HG03103 (cell line): Measurements from ENCODE around the gene MYLK.

Experiments
- ATAC-seq: cut with Tn5 transposase; IDR thresholded peaks from one replicate; pipeline ENCODE4 v1.9.1; 2021; ENCODE audit warnings: low read depth; ENCODE audit not compliant: unreplicated experiment

MYLK gene

DNA sequence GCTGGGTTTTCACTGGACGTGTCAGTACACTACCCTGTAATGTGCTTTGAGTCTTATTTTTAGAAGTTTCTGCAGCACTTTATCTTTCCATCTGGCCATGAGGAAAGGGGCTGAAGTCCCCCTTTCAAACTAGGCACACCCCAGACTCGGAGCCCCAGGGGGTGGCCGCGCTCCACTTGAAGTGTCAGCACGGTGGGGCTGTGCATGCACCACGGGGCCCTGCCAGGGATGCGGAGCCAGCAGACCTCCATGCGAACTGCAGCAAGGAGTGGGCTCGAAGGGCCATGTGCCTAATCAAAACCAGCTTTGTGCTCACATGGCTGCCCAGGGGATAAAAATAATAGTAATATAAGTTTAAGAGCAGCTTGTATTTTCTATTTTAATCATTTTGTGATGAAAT is 198.4 kb downstream of the MYLK start:
- ATAC-seq, result no peak

DNA sequence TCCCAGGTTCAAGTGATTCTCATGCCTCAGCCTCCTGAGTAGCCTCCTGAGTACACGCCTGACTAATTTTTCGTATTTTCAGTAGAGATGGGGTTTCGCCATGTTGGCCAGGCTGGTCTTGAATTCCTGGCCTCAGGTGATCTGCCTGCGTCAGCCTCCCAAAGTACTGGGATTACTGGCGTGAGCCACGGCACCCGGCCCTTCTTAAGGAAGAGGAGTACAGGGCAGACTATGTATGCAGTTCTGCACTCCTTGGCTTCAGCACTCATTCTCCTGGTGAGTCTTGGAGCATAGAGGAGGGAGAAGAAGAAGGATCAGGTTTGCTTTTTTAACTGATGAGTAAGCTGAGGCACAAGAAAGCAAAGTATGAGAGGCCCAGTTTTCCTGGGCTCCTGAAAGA is 199.5 kb downstream of the MYLK start:
- no peak for ATAC-seq

DNA sequence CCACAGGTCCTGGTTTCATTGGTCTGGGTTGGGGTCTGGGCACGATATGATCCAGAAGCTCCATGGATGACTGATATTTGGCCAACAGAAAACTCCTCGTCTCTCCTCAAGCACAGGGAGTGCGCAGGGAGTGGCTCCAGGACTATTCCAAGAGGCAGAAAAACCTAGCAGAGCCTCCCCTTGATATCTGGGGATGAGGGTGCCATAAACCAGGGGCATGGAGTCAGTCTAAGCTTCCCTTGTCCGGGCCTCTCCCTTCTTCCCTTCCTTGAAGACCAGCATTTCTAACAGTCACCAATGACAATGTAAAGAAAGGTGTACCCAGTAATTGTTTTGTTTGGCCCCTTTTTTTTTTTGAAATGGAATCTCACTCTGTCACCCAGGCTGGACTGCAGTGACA is 199.9 kb downstream of the MYLK start:
- ATAC-seq, result no peak

DNA sequence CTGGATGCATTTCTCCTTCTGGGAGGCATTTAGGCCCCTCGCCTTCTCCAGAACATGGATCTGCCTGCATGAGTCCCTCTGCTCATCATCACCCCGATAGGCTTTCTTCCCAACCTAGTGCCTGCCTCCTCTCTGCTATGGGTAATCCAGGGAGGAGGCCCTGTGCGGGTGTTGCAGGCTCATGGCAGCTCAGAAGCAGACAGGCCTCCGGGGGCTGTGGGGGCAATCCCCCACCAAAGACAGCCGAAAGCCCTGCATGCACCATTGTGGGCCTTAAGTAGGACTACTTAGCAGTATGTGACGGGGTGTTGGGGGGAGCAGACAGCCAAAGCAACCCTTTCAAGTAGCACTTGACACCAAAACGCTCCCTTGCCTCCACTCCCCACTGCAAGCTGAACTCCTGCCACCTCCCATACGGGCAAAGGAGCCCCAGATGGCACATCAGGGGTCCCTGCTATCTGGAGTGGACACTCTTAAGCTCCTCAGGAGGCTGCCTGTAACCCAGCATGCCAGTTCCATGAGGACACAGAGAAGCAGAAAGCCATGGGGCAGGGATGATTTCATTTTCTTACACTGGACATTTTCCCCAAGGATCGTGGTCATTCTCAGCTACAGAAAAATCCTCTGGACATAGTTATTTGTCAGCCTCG is 200.5 kb downstream of the MYLK start:
- ATAC-seq, result no peak

DNA sequence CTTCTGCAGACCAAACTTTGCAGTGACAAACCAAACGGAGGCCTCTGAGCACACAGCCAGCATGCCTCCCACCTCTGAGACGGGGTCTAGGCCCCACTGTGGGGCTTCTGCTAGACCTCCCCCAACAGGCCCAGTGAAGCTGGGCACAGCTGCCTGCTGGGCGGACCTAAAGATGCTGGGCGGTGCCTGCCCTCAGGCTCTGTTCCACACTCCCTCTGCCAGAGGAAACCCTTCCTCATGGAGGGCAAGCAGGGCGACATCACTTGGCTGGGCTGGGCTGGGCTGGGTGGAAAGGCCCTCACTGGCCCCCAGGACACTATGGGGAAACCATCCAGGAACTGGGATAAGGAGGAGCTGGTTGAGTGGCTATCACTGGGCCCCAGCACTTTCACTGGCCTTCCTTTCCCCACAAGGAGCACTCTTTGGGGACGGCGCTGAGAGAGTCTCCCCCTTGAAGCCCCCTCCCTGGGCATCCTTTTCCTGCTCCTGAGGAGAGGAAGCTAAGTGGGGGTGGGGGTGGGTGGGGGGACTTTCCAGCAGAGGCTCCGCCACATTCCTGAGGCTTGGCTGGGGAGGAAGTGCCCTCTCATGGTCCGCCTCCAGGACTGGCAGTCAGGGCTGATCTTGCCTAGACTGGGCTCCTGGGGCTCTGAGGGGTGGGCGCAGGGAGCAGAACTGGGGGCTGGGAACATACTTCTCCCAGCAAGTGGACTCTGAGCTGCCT is 201.2 kb downstream of the MYLK start:
- no peak for ATAC-seq

DNA sequence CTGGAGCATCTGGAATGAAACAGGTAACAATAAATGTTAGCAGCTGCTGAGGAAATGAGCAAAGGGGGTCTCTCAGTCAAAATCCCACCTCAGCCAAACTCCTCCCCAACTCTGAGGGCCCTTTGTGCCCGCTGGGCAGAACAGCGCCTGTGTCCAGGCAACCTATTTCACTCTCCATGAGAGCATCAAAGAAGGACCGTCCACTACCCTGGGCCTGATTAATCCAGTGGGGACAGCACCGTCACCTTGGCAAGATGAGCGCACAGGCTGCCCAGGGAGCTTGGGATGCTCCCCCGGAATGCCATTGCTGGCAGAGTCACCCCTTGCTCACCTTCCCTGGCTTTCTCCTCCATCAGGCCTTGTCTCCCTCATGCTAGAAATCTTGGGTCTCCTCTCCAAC is 201.8 kb downstream of the MYLK start:
- ATAC-seq, result no peak

DNA sequence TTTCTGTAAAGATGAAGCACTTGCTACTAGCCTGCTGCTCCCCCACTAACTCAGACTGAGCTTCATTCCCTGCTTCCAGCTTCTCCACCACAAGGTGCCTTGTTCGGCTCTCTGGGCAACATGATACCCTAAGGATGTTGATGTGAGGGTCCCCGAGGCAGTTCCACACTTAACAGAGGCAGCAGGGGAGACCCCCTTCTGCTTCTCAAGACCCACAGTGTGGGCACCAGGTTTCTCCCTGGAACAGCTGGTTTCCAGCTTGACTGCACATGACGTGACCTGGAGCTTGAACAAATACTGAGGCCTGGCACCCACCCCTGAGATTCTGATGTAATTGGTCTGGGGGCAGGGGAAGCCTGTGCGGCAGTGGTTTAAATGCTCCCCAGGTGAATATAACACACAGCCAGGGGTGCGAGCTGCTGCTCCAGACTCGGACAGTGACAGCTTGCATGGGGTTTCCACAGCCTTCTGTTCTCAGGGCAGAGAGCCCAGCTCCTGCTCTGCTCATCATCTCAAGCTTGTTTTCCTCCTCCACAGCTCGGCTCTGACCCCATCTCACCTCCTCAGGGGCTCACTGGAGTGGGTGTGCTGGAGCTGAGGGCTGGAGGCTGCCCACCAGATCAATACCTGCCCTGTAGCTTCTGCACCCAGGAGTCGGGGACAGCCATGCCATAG is 204.3 kb downstream of the MYLK start:
- ATAC-seq, result no peak

DNA sequence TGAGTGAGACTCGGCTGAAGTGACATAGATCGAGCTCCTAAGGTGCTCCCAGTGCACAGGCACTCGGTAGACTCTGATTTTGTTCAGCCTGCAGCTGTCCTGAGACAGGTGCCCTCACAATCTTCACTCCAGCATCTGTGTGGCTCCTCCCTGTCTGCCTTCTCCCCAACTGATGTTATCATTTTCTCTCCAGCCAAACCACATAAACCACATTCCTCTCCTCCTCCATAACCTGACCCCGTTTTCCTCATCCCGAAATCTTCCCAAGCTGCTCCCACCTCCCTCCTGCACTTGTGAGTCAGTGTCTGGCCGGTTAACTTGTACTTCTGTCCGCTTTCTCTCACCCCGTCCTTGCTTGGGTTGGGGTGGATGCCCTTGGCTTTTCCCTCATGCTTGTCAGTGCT is 206.0 kb downstream of the MYLK start:
- no peak for ATAC-seq

DNA sequence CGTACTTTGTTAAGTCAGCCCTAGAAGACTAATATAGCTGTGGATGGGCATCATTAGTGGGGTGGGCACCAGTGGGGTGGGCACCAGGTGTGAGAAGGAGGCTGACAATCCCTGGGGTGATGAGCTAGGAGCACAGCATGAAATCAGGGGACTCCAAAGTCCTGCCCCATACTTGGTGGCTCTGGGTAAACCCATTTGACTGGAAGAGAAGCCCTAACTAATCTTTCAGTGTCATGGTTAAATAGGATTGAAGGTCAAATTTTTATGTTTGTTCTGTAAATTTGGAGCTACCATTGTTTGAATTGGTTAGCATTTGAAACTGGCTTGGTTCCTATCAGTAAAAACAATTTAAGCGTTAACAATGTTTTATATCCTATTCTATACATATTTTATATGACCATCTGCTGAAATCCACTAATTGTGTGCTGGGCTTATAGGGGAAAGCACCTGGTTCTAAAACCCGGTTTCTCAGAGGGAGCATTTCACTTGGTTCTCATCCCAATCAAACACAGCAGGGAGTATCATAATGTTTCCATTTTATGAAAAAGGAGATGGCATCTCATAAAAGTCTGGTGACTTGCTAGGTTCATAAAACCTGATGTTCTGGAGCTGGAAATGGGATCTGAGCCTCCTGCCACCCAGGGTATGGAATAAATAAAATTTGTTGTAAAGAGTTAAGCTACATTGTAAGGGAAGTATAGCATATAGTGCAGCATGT is 211.5 kb downstream of the MYLK start:
- ATAC-seq, result no peak

DNA sequence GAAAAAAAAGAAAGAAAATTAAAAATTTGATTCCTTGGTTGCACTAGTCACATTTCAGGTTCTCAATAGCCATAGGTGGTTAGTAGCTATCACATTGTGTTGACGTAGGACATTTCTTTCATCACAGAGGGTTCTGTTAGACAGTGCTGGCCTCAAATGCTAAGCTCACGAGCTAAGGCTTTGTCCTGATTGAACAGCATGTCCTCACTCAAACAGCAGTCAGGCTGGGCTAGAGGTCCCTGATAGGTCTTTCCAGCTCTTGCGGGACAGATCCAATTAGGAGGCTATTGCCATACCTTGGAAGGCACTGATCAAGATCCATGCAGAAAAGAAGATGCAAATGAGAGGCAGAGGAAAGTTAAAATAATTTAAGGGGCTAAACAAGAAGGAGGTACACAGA is 213.4 kb downstream of the MYLK start:
- ATAC-seq, result no peak

DNA sequence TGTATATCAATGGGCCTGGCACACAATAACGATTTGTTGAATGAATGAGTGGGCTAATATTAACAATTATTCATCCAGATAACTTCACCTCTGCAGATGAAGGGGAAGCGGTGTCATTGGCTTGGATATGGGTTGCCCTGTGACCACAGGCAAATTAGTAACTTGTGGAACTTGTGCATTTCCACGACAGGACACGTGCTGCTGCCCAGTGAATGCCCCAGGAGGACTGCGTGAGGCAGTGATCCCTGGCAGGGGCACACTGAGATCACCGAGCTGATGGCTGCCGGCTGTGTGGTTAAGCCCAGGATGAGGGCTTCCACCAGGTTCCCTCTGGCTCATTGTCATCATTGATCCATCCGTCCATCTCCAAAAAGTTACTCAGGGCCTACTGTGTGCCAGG is 215.2 kb downstream of the MYLK start:
- no peak for ATAC-seq

DNA sequence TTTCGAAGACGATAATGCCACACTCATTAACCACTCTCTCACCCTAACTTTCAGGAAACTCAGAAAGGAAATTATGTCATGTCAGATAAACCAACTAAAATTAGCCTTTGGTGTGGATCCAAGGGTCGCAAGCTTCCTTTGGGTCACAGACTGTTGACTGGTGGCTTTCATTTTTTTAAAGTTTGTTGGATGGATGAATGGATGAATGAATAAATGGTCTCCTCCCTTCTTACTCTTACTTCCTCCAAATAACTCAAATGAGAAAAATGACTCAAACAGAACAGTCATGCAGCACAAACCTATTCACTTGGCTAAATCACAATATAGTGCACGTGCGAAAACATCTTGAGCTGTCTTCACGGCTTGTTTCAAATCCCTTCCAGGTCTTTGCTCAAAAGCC is 216.3 kb downstream of the MYLK start:
- no peak for ATAC-seq

DNA sequence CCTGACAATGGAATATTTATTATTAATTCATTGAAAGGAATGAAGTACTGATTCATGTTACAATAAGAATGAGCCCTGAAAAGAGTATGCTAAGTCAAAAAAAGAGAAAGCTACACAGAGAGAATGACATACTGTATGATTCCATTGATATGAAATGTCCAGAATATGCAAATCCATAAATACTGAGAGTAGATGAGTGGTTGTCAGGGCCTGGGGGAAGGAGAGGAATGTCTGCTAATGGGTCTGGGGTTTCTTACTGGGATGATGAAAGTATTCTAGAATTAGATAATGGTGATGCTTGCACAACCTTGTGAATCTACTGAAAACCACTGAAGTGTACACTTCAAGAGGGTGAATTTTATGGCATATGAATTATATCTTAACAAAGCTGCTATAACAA is 219.4 kb downstream of the MYLK start:
- no peak for ATAC-seq

DNA sequence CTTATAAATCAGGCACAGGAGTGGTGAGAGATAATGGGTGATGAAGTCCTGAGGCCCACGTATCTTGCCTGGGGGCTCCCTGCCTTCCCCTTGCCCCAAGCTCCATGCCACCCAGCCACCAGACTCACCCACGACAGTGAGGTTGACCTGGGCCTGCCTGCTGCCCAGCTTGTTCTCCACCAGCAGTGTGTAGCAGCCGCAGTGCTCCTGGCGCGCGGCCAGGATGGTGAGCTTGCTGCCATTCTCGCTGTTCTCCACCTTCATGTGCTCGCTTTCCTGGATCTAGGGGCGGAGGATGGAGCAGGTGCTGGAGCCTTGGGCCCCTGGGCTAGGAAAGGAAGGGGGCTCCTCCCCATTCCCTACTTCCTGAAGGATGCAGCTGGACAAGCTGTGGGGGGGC is 220.2 kb downstream of the MYLK start:
- no peak for ATAC-seq

DNA sequence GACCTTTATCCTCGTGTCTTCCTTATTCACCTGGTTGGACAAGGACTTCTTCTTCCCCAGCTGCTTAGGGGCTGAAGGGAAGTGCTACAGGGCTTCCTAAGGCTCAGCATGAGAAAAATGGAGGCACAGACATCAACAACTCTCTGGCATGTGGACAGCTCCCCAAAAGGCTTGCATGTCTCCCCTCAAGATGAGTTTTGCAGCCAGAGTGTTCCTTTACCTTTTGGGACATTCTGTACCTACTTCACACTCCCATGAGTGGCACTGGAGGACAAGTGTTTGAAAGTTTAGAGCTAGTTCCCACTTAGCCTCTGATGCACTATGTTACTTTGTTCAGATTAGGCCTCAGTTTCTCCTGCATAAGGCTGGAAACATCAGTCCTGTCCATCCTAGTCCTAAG is 222.2 kb downstream of the MYLK start:
- no peak for ATAC-seq

DNA sequence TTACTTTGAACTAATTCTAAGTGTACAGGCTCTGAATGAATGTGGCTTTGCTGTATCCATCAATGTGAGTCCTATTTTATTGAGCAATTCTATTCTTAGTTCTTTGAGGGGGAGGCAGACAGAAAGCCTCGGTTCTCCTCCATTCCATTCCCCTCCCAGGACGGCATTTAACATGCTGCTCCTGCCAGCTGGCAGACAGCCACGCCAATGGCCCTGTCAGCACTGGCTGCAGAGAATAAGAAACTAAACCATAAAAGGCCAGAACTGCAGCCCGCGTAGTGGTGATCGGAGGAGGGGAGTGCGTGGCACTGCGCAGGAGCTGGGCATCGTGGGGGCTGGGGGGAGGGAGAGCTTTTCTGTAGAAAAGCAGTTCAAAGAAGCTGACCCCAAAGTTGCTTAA is 223.2 kb downstream of the MYLK start:
- ATAC-seq, result no peak

DNA sequence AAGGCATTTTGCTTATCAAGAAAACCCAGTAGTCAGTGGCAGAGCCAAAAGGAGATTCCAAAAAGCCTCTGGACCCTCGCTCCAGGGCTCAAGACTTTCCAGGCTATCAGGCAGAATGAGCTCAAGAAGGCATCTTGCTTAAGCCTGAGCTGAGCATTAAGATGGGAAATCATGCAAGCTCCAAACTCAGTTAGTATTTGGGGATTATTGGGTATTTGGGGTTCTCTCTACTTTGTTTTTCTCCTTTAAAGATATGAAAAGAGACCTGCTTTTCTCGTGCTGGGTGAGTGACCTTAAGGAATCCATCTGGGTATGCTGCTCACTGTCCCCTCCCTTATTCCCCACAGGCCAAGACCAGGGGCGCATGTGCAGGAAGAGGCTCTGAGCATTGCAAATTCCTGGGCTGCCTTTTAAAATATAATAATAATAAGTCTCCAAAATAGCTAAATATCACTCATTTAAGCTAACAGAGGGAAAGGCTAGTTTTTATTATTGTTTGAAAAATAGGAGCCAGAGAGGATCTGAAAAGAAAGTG is 223.9 kb downstream of the MYLK start:
- no peak for ATAC-seq

DNA sequence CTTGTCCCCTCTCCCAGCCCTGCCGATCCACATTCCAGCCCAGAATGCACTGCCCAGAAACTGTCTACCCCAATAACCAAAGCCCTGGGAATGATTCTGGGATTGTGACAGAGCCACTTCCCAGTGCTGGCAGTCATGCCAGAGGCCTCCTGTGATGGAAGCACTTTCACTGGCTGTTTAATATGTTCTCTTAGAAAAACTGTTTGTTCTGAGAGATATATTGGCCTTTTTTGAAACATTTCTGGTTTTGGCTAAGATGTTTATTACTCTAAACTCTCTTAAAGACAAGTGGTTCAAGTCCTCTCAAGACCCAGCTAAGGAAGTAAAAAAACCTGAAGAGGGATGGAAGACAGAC is 225.3 kb downstream of the MYLK start:
- no peak for ATAC-seq

DNA sequence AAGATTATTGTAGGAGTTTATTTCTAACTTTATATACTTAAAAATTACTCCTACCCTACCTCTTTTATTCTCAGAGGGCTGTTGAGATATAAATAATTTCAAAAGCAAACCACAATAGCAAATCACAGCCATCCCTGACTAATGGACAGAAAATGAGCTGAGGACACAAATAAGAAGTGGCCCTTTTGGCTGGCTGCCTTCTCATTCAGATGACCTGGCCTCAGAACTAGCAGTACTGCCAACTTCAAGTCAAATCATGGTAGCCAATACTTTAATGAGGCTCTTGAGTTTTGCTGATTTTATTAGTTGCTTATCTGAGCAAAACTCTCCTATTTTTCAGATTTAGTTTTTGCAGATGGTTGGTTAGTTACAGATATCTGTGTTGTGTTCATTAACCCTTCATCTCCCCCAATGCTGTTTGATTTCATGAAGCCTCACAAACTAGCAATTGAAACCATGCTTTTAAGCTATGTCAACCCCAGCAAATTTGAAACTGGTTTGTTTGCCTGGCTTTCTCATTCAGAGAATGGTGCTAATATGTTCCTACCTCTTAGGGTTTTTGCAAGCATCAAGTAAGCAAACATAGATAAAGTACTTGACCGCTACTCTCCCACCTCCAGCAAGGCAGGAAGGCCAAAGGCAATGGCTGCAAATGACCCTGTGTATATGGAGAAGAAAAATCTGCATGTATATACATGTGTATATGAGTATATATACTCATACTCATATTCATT is 225.8 kb downstream of the MYLK start:
- ATAC-seq, result no peak

DNA sequence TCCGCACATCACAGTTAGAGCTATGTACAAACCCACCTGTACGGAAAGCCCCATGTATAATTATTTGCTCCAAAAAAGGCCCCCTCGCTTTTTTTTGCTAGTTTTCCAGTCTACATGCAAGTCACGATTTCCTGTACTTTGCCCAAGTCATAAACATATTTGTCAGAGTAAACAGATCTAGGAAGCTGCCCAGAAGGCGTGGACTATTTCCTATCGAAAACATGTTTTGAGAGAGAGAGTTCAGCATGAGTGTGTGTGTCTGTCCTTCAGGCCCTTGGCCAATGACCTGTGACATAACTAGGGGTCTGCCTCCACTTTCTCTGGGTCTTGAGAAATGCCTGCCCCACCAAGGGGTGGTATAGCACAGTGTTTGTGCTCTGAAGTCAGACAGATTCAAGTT is 226.6 kb downstream of the MYLK start:
- ATAC-seq, result no peak

DNA sequence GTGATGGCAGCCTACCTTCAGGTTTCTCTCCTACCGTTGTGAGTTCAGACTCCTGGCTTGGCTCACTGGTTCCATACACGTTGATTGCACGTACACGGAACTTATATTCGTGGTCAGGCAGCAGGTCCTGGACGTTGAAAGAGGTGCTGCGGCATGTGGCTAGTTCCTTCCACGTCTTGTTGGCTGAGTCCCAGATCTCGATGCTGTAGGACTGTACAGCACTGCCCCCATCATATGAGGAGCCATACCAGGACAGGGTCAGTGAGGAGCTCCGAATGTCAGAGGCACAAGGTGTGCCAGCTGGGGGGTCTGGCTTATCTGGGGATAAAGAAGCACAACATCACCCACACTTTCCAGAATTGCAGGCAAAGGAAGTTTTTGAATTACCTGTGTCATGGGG is 227.0 kb downstream of the MYLK start:
- no peak for ATAC-seq
